LNCaP clone FGC (cell line): ENCODE measurements around the gene LLGL1.

ENCODE experiments used
- DNase-seq: peaks from one replicate; pipeline ENCODE4 v3.0.0-alpha.2; 2011; ENCODE audit warnings: low read depth
- H3K4me3 ChIP-seq: 2 replicates; pipeline ENCODE4 v1.5.1; 2011; ENCODE audit warnings: mild to moderate bottlenecking, low read depth, low read length, control low read depth
- TF ChIP-seq, protein P1 (sequence below): IDR thresholded peaks from 2 replicates; pipeline ENCODE4 v1.5.1; 2012; ENCODE audit warnings: mild to moderate bottlenecking; ENCODE audit not compliant: control insufficient read depth, insufficient read depth; ENCODE audit errors: extremely low read depth

The LLGL1 gene

DNA sequence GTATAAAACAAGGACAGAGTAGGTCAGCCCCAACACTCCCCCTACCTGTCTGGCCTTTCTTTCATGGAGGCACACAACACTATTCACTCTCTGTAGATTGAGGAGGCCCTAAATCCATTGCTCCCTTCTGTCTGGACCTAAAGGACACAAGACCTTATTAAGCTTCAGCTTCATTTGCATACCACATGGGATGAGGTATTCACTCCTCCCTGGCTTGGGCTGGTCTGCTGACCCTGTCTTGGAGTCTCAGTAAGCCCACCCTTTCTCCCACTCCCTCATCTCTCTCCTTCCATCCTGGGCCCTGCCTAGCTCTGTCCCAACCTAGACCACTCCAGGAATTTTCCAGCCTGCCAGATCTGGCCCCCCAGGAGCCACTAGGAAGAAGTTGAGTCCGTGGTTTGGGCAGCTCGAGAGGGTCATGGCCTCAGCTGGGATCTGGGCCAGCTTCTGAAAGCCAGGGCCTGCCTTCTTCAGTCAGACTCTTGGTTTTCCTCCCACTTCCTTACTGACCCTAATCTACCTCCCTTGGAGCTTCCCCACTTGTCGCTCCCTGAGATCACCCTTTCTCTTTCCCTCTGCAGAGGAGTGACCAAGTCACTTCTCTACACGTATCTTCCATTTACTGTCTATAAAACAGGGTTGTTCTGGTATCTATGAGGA is 6.5 kb upstream of the LLGL1 start:
- H3K4me3 ChIP-seq: no peak overlapping the region
- TF ChIP-seq, protein P1, sequence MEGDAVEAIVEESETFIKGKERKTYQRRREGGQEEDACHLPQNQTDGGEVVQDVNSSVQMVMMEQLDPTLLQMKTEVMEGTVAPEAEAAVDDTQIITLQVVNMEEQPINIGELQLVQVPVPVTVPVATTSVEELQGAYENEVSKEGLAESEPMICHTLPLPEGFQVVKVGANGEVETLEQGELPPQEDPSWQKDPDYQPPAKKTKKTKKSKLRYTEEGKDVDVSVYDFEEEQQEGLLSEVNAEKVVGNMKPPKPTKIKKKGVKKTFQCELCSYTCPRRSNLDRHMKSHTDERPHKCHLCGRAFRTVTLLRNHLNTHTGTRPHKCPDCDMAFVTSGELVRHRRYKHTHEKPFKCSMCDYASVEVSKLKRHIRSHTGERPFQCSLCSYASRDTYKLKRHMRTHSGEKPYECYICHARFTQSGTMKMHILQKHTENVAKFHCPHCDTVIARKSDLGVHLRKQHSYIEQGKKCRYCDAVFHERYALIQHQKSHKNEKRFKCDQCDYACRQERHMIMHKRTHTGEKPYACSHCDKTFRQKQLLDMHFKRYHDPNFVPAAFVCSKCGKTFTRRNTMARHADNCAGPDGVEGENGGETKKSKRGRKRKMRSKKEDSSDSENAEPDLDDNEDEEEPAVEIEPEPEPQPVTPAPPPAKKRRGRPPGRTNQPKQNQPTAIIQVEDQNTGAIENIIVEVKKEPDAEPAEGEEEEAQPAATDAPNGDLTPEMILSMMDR: no peak
- DNase-seq: no peak

DNA sequence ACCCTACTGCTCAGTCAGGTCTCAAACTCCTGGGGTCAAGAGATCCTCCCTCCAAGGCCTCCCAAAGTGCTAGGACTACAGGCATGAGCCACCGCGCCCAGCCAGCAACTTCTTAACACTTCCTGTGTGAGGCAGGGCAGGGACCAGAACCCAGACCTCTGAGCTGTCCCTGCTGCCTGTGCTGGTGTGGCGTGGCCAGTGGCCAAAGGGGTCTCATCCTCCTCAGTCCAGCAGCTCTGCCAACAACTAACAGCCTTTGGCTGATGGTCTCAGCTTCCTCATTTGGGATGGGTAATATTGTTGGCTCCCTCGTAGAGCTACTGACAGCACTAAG is 1.4 kb upstream of the LLGL1 start:
- TF ChIP-seq, protein P1: no peak
- DNase-seq: no peak
- H3K4me3 ChIP-seq: no peak overlapping the region

GRCh38 chr17:18224387-18225120 is 881 bp upstream of the LLGL1 start:
- DNase-seq: no peak
- TF ChIP-seq, protein P1: no peak
- H3K4me3 ChIP-seq: peak overlapping the region; percentile 45

DNA sequence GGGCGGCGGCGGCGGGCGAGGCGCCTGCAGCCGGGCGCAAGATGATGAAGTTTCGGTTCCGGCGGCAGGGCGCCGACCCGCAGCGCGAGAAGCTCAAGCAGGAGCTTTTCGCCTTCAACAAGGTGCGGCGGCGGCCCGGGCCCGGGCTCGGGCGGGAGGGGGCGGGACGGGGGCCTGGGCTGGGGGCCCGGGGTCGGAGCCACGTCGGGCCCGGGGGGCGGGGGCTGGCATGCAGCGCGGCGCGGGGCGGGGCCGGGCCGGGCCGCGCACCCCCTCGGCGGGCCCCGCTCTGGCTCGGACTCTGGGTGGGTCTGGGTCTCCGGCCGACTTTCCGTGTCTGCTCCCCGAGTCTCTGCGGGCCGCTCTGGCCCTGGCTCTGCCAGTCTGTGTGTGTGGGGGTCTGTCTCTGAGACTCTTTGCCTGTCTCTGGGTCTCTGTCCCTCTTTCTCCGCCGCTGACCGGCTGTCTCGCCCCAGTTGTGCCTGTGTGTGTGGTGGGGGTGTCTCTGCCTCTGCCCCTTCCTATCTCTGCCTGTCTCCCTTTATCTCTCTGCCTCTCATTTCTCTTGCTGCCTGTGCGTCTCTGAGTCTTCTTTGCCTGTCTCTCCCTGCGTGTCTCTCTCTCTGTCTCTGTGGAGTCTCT is 328 bp downstream of the LLGL1 start:
- H3K4me3 ChIP-seq: peak overlapping the region; percentile 67
- no peak for DNase-seq
- TF ChIP-seq, protein P1: no peak

GRCh38 chr17:18226284-18226945 is 980 bp downstream of the LLGL1 start:
- TF ChIP-seq, protein P1: no peak
- H3K4me3 ChIP-seq: peak overlapping the region; percentile 67
- no peak for DNase-seq

DNA sequence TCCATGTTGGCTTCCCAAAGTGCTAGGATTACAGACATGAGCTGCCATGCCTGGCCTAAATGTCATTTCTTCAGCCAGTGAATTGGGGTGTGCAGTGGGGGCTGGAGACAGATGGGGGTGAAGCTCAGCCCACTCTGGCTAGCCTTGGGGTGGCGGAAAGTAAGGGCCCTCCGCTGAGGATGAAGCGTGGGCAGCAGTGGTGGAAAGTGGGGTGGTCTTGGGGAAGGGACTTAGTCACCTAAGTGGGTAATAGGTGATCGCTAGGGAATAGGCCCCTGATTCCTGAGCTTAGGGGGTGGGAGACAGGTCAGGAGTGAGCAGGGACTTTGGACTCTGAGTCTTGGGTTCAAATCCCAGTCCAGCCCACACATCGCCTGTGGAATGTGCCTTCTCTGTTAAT is 2.2 kb downstream of the LLGL1 start:
- H3K4me3 ChIP-seq: no peak overlapping the region
- DNase-seq: no peak
- TF ChIP-seq, protein P1: no peak
